Stomach (tissue), 4 donors: ENCODE data around the gene SCN7A.

Source experiments
- POLR2A ChIP-seq, 4 donors: fragments of 450-650 bp; IDR thresholded peaks; one replicate each; pipeline ENCODE4 v1.6.1; 2016; ENCODE audit warnings: antibody characterized with exemption in 4 of 4, control low read depth in 2 of 4, mild to moderate bottlenecking in 1 of 4, moderate library complexity in 1 of 4
- POLR2AphosphoS5 ChIP-seq, 3 donors: sonication (generic); formaldehyde crosslinking; IDR thresholded peaks; one replicate each; pipeline ENCODE4 v1.6.1; 2016; ENCODE audit warnings: antibody characterized with exemption in 3 of 3
- TF ChIP-seq, protein P1 (sequence below), 7 experiments: fragments of 450-650 bp in 4 of 7; fragments of 200-600 bp in 3 of 7; sonication (generic) in 3 of 7; IDR thresholded peaks; one replicate each; pipeline ENCODE4 v1.5.1; 2016 to 2019; ENCODE audit warnings: antibody characterized with exemption in 7 of 7, control low read depth in 2 of 7, mild to moderate bottlenecking in 1 of 7

DNA sequence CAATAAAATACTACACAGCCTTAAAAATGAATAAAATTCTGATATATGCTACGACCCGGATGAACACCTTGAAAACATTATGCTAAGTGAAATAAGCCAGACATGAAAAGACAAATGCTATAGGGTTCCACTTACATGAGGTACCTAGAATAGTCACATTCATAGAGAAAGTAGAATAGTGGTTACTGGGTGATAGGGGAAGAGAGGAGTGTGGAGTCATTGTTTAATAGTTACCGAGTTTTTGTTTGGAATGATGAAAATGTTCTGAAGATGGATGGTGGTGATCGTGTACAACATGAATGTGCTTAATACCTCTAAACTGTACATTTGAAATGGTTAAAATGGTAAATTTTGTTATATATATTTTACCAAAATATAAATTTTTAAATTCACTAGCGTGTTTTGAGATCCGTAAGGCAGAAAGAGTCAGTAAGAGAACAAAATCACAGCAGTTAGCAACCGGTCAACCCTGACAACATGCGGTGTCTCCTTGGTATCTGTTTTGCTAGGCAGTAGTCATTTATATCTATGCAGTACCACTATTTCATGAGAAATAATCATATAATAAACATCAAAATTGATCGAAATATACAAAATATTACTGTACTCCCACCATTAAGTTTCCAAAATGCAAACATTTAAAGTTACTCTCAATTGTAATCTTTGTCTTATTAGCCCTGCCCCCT is 129.4 kb downstream of the SCN7A start:
- TF ChIP-seq, protein P1, sequence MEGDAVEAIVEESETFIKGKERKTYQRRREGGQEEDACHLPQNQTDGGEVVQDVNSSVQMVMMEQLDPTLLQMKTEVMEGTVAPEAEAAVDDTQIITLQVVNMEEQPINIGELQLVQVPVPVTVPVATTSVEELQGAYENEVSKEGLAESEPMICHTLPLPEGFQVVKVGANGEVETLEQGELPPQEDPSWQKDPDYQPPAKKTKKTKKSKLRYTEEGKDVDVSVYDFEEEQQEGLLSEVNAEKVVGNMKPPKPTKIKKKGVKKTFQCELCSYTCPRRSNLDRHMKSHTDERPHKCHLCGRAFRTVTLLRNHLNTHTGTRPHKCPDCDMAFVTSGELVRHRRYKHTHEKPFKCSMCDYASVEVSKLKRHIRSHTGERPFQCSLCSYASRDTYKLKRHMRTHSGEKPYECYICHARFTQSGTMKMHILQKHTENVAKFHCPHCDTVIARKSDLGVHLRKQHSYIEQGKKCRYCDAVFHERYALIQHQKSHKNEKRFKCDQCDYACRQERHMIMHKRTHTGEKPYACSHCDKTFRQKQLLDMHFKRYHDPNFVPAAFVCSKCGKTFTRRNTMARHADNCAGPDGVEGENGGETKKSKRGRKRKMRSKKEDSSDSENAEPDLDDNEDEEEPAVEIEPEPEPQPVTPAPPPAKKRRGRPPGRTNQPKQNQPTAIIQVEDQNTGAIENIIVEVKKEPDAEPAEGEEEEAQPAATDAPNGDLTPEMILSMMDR (IDR thresholded peaks at IDR 0.05): no peak
- no peak for TF ChIP-seq POLR2AphosphoS5 (IDR thresholded peaks at IDR 0.05)
- TF ChIP-seq POLR2A (IDR thresholded peaks at IDR 0.05): no peak
